Bladder microvascular endothelial cell (primary cell): ENCODE measurements around the gene ASS1. TPM values are rescaled to one million over a fixed set of nuclear protein-coding genes. Genes with fewer than 3 reads are reported as not detected.

Experiments used
- total RNA-seq: library from RNA; depleted of rRNA; stranded (reverse); fragments of >200 nt; gene quantifications from 2 replicates; pipeline ENCODE4 v1.2.3, GENCODE V29; 2014

Gene ASS1
- 6.5 and 42.4 TPM in 2 replicates for total RNA-seq

GRCh38 chr9:130444565-130445221 lies at the start of gene ASS1:
Gene ASS1, plus strand, starts transcription at chr9:130444961. Its CDS starts 7,268 bp downstream, at chr9:130452229.

Other genes starting within 250 kb of the ASS1 start
- 0.19 and 0.32 TPM in 2 replicates for gene HMCN2, start 179.2 kb upstream of the ASS1 start, total RNA-seq
- gene FUBP3, start 134.6 kb downstream of the ASS1 start, total RNA-seq = 28.2 and 36.6 TPM in 2 replicates
- not detected in 2 replicates for gene PRDM12, start 219.6 kb downstream of the ASS1 start, total RNA-seq
- gene EXOSC2, start 248.8 kb downstream of the ASS1 start, total RNA-seq = 22.0 and 33.6 TPM in 2 replicates